ENCODE data around the gene MCC.

GRCh38 chr5:113253037-113253436, 235.2 kb downstream of the MCC start:
- TF ChIP-seq CTCF (conservative IDR thresholded peaks at IDR 0.05; ENCODE audit: low read depth, low read length) (no peak), RFX5 (IDR thresholded peaks at IDR 0.05; ENCODE audit: low read depth, low read length) (no peak), SMC3 (IDR thresholded peaks at IDR 0.05; ENCODE audit: low read depth, low read length) (no peak), POLR2A (IDR thresholded peaks at IDR 0.05; ENCODE audit: low read depth, low read length) (no peak), MAZ (IDR thresholded peaks at IDR 0.05; ENCODE audit: borderline replicate concordance, low read depth, low read length) (no peak), FOS (IDR thresholded peaks at IDR 0.05; ENCODE audit: low read depth, low read length) (no peak)
